COLO668 (cell line): ENCODE measurements around the gene PLA2G2F.

Source experiments
- DNase-seq: peaks from one replicate; lab custom pipeline; 2025; ENCODE audit not compliant: unreplicated experiment; lab: John Stamatoyannopoulos, UW

Gene PLA2G2F

GRCh38 chr1:20138961-20139550 lies at the start of gene PLA2G2F:
TSS of gene PLA2G2F (plus strand) at chr1:20139323. CDS start at chr1:20139428, 105 bp downstream.
- no peak for DNase-seq

GRCh38 chr1:20089328-20090077 lies 49.6 kb upstream of the PLA2G2F start:
- no peak for DNase-seq

GRCh38 chr1:20090119-20090518 lies 49.0 kb upstream of the PLA2G2F start:
- DNase-seq = no peak

- no peak for DNase-seq
Observed at GRCh38 chr1:20090641-20091040, 48.5 kb upstream of the PLA2G2F start.

GRCh38 chr1:20093303-20093702 lies 45.8 kb upstream of the PLA2G2F start:
- no peak for DNase-seq

GRCh38 chr1:20093940-20094391 lies 45.2 kb upstream of the PLA2G2F start:
- no peak for DNase-seq

- DNase-seq = no peak
Observed at GRCh38 chr1:20095564-20096434, 43.3 kb upstream of the PLA2G2F start.

- no peak for DNase-seq
Observed at GRCh38 chr1:20096840-20097447, 42.2 kb upstream of the PLA2G2F start.

GRCh38 chr1:20099533-20099932 lies 39.6 kb upstream of the PLA2G2F start:
- no peak for DNase-seq

GRCh38 chr1:20100632-20101355 lies 38.3 kb upstream of the PLA2G2F start:
- no peak for DNase-seq

GRCh38 chr1:20102875-20103274 lies 36.2 kb upstream of the PLA2G2F start:
- DNase-seq = no peak

GRCh38 chr1:20105856-20106255 lies 33.3 kb upstream of the PLA2G2F start:
- DNase-seq = no peak

GRCh38 chr1:20107351-20107750 lies 31.8 kb upstream of the PLA2G2F start:
- no peak for DNase-seq

GRCh38 chr1:20107796-20108195 lies 31.3 kb upstream of the PLA2G2F start:
- no peak for DNase-seq

GRCh38 chr1:20108366-20109123 lies 30.6 kb upstream of the PLA2G2F start:
- DNase-seq = no peak

GRCh38 chr1:20109223-20109856 lies 29.8 kb upstream of the PLA2G2F start:
- no peak for DNase-seq

- no peak for DNase-seq
Observed at GRCh38 chr1:20110679-20111078, 28.4 kb upstream of the PLA2G2F start.

- no peak for DNase-seq
Observed at GRCh38 chr1:20111452-20111851, 27.7 kb upstream of the PLA2G2F start.

- no peak for DNase-seq
Observed at GRCh38 chr1:20112279-20113000, 26.7 kb upstream of the PLA2G2F start.
